Muscle of leg (tissue), 11 donors: ENCODE results near the gene EPAS1. TPM values are rescaled to one million over a fixed set of nuclear protein-coding genes. Genes with fewer than 3 reads are reported as not detected.

Source experiments
- DNase-seq: peaks from one replicate; pipeline ENCODE4 v3.0.0; 2013
- H3K27ac ChIP-seq: one replicate; pipeline ENCODE4 v1.5.1; 2013; ENCODE audit warnings: mild to moderate bottlenecking, low read length, control low read depth
- H3K27me3 ChIP-seq: one replicate; pipeline ENCODE4 v1.6.1; 2013; ENCODE audit warnings: low read length; ENCODE audit not compliant: control insufficient read depth, insufficient read depth
- H3K36me3 ChIP-seq: one replicate; pipeline ENCODE4 v1.6.1; 2013; ENCODE audit warnings: low read length; ENCODE audit not compliant: control insufficient read depth, insufficient read depth
- H3K4me1 ChIP-seq: one replicate; pipeline ENCODE4 v1.6.1; 2013; ENCODE audit warnings: low read length; ENCODE audit not compliant: control insufficient read depth, insufficient read depth
- H3K4me3 ChIP-seq: one replicate; pipeline ENCODE4 v1.5.1; 2013; ENCODE audit warnings: low read length, control low read depth
- H3K9me3 ChIP-seq: replicated peaks from 2 replicates; pipeline ENCODE4 v1.6.1; 2013; ENCODE audit warnings: low read depth, low read length; ENCODE audit not compliant: control insufficient read depth
- WGBS: methylation state at CpG from one replicate; pipeline ENCODE4 v1.1.5; 2013; ENCODE audit warnings: missing lambda C conversion rate; ENCODE audit not compliant: insufficient coverage; 5-methylcytosine and 5-hydroxymethylcytosine counted together
- polyA plus RNA-seq, 8 donors: library from polyadenylated mRNA; unstranded; fragments of 120-200 nt; gene quantifications; one replicate each; pipeline versions ENCODE4 v1.2.1 to v1.2.3, GENCODE V29; 2013; ENCODE audit warnings: inconsistent platforms in 1 of 8, low replicate concordance in 1 of 8; ENCODE audit not compliant: insufficient read length in 8 of 8, insufficient read depth in 1 of 8
- total RNA-seq: library from RNA; stranded (reverse); fragments of 120-200 nt; gene quantifications from one replicate; pipeline ENCODE4 v1.2.4, GENCODE V29; 2013

Gene EPAS1
- total and polyA plus RNA-seq, 9 donors: 13.3 to 43.1 (median 34.7) TPM

DNA sequence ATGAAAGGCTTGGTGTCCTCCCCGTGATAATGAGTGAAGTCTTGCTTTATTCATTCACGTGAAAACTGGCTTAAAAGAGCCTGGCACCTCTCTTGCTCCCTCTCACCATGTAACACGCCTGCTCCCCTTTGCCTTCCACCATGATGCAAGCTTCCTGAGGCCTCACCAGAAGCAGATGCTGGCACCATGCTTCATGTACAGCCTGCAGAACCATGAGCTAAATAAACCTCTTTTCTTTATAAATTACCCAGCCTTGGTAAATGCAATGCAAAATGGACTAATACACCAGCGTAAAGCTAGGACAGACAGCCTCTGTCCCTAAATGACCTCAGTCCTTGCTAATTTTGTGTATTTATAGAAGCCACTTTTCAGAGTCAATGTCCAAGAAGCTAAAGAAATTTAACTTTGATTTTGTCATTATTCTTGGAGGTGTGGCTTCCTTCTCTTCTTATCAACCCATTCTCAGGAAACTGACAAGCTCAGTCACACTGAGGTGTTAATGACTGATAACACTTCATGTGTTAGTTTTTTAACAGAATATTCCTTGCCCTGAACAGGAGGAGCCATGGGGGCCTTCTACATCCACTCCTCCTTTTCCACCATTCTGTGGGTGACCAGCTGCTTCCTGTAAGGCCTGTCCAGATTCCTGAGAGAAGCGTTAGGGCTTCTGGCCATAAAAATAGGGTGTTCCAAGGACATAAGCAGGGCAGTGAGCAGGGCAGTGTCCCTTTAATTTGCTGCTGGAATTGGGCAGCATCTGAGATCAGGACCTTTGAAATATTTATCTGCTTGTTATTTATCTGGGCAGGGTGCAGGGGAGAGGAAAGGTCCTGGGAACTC is 38.0 kb upstream of the EPAS1 start:
- peaks cover 2% of the 10 kb centered on the region for H3K27me3 ChIP-seq

GRCh38 chr2:46259777-46260168 is 37.4 kb upstream of the EPAS1 start:
- Histone ChIP-seq H3K27me3 (no peaks in the 10 kb centered on the region), H3K27ac (peak overlapping the region; percentile 21), H3K4me1 (peaks cover 11% of the 10 kb centered on the region), H3K4me3 (no peak overlapping the region), H3K36me3 (no peaks in the 10 kb centered on the region), H3K9me3 (no peaks in the 10 kb centered on the region)
- no CpG with 5 or more reads among the region's 1 CpG for WGBS
- DNase-seq: no peak

More for the DNA sequence above, 38.0 kb upstream of the EPAS1 start:
- Histone ChIP-seq H3K4me3 (no peak overlapping the region), H3K9me3 (no peaks in the 10 kb centered on the region), H3K4me1 (peaks cover 11% of the 10 kb centered on the region), H3K27ac (peak overlapping the region; percentile 21), H3K36me3 (no peaks in the 10 kb centered on the region)
- WGBS: 73% methylated on average over 3 of the region's 5 CpGs
- peak; percentile 32 for DNase-seq

GRCh38 chr2:46260305-46260704 is 36.9 kb upstream of the EPAS1 start:
- Histone ChIP-seq H3K9me3 (no peaks in the 10 kb centered on the region), H3K4me3 (no peak overlapping the region), H3K27ac (no peak overlapping the region), H3K27me3 (no peaks in the 10 kb centered on the region), H3K36me3 (no peaks in the 10 kb centered on the region), H3K4me1 (peaks cover 11% of the 10 kb centered on the region)
- 86% methylated on average over 1 of the region's 4 CpGs for WGBS
- DNase-seq: no peak

- Histone ChIP-seq H3K36me3 (no peaks in the 10 kb centered on the region), H3K27ac (no peak overlapping the region), H3K9me3 (no peaks in the 10 kb centered on the region), H3K4me1 (peaks cover 4% of the 10 kb centered on the region), H3K27me3 (no peaks in the 10 kb centered on the region), H3K4me3 (no peak overlapping the region)
- 83% methylated on average over 1 of the region's 2 CpGs for WGBS
- no peak for DNase-seq
These were observed 34.8 kb upstream of the EPAS1 start for GRCh38 chr2:46262248-46262938.

DNA sequence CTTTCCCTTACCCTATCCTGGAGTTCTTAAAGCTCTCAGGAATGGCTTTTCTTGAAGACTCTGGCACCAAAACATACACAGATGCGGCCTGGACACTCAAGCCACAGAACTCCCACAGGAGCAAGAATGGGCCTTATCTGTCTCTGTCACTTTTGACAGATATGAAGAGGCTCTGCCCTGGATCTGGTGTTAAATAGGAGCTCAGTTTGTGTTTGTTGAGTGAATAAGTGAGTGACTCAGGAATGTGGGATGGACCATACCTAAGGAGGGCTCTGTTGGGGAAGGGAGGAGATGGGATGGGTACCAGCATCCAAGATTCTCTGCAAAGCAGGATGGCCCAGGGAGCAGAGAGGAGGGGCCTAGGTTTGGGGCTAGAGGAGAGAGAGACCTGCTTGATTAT is 33.9 kb upstream of the EPAS1 start:
- H3K36me3 ChIP-seq: no peaks in the 10 kb centered on the region
- no peaks in the 10 kb centered on the region for H3K9me3 ChIP-seq
- H3K4me1 ChIP-seq: peaks cover 4% of the 10 kb centered on the region
- H3K4me3 ChIP-seq: no peak overlapping the region
- no peaks in the 10 kb centered on the region for H3K27me3 ChIP-seq
- no peak for DNase-seq
- no peak overlapping the region for H3K27ac ChIP-seq
- WGBS: no CpG with 5 or more reads among the region's 1 CpG

GRCh38 chr2:46264447-46264846 is 32.8 kb upstream of the EPAS1 start:
- Histone ChIP-seq H3K4me3 (no peak overlapping the region), H3K9me3 (no peaks in the 10 kb centered on the region), H3K27me3 (no peaks in the 10 kb centered on the region), H3K4me1 (peaks cover 3% of the 10 kb centered on the region), H3K36me3 (no peaks in the 10 kb centered on the region), H3K27ac (no peak overlapping the region)
- DNase-seq: no peak
- no CpG with 5 or more reads among the region's 2 CpGs for WGBS

DNA sequence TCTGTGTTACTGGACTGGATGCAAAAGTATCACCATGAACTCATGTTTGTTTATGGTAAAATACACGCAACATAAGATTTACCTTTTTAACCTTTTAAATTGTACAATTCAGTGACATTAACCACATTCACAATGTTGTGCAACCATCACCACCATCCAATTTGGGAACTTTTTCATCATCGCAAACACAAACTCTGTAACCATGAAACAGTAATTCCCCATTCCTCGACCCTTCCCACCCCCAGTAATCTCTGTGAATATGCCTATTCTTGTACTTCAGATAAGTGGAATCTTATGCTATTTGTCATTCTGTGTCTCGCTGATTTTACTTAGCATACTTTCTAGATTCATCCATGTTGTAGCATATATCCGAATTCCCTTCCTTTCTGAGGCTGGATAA is 31.1 kb upstream of the EPAS1 start:
- Histone ChIP-seq H3K27me3 (no peaks in the 10 kb centered on the region), H3K4me1 (peaks cover 4% of the 10 kb centered on the region), H3K4me3 (no peak overlapping the region), H3K9me3 (no peaks in the 10 kb centered on the region), H3K36me3 (no peaks in the 10 kb centered on the region), H3K27ac (no peak overlapping the region)
- no CpG with 5 or more reads among the region's 5 CpGs for WGBS
- DNase-seq: no peak

DNA sequence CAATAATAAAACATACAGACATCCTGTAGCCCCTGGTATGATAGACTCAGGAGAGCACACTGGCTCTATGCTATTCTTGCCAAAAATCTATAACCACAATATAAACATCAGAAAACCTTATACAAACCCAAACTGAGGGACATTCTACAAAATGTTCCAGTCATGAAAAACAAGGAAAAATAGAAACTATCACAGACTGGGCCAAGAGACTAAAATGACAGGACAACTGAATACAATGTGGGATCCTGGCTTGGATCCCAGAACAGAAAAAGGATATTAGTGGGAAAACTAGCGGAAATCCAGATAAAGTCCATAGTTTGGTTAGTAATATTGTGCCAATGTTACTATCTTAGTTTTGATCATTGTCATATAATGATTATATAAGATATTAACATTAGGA is 29.6 kb upstream of the EPAS1 start:
- no CpG with 5 or more reads among the region's 1 CpG for whole genome bisulfite sequencing
- Histone ChIP-seq H3K9me3 (no peaks in the 10 kb centered on the region), H3K27ac (peak overlapping the region; percentile 32), H3K36me3 (no peaks in the 10 kb centered on the region), H3K4me3 (no peak overlapping the region), H3K4me1 (peaks cover 4% of the 10 kb centered on the region), H3K27me3 (no peaks in the 10 kb centered on the region)
- peak; percentile 76 for DNase-seq

GRCh38 chr2:46268196-46268595 is 29.0 kb upstream of the EPAS1 start:
- no peaks in the 10 kb centered on the region for H3K9me3 ChIP-seq
- H3K36me3 ChIP-seq: no peaks in the 10 kb centered on the region
- H3K4me3 ChIP-seq: no peak overlapping the region
- peak; percentile 28 for DNase-seq
- peaks cover 4% of the 10 kb centered on the region for H3K4me1 ChIP-seq
- peak overlapping the region; percentile 5 for H3K27ac ChIP-seq
- WGBS: 71% methylated on average over 1 of the region's 2 CpGs
- no peaks in the 10 kb centered on the region for H3K27me3 ChIP-seq

DNA sequence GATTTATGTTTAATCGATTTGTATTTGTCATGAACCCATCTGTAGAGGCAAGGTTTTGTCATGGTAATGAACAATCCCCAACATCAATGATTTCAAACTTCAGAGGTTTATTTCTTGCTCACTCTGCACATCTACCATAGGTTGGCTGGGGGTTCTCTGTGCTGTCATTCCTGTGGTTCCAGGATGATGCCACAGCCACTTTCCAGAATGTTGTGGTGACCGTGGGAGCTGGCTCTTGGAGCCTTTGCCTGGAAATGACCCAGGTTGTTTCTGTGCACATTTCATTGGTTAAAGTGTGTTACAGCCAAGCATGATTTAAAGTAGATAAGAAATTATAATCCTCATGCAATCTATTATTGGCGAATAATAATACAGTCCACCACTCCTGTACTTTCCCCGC is 28.2 kb upstream of the EPAS1 start:
- Histone ChIP-seq H3K4me3 (no peak overlapping the region), H3K27me3 (no peaks in the 10 kb centered on the region), H3K36me3 (no peaks in the 10 kb centered on the region), H3K9me3 (no peaks in the 10 kb centered on the region), H3K4me1 (peaks cover 4% of the 10 kb centered on the region), H3K27ac (no peak overlapping the region)
- WGBS: no CpG with 5 or more reads among the region's 4 CpGs
- DNase-seq: no peak
